Osteoblast (primary cell): ENCODE data around the gene CTSC. TPM values are rescaled to one million over a fixed set of nuclear protein-coding genes. Genes with fewer than 3 reads are reported as not detected.

Experiments used
- DNase-seq: peaks from one replicate; pipeline ENCODE4 v3.0.0; 2011; ENCODE audit warnings: low spot score, mixed read lengths; ENCODE audit not compliant: insufficient read length; ENCODE audit errors: missing footprints
- H2AFZ ChIP-seq: 2 replicates; pipeline ENCODE4 v1.6.0; 2011; ENCODE audit warnings: mild to moderate bottlenecking, low read length
- H3K27ac ChIP-seq: 2 replicates; pipeline ENCODE4 v1.5.1; 2011; ENCODE audit warnings: mild to moderate bottlenecking, low read depth, low read length, moderate library complexity
- H3K27me3 ChIP-seq: 2 replicates; pipeline ENCODE4 v1.6.0; 2012; ENCODE audit warnings: mild to moderate bottlenecking, control low read depth, inconsistent platforms, low read length, moderate library complexity; ENCODE audit not compliant: insufficient read depth
- H3K36me3 ChIP-seq: 2 replicates; pipeline ENCODE4 v1.5.1; 2011; ENCODE audit warnings: mild to moderate bottlenecking, low read length, control low read depth, moderate library complexity; ENCODE audit not compliant: insufficient read depth
- H3K4me1 ChIP-seq: 2 replicates; pipeline ENCODE4 v1.5.1; 2011; ENCODE audit warnings: mild to moderate bottlenecking, low read length, control low read depth, moderate library complexity; ENCODE audit not compliant: insufficient read depth
- H3K4me2 ChIP-seq: 2 replicates; pipeline ENCODE4 v1.6.0; 2011; ENCODE audit warnings: mild to moderate bottlenecking, low read length; ENCODE audit not compliant: insufficient read depth
- H3K4me3 ChIP-seq: fragments of 200-600 bp; sonication (generic); 3 replicates; pipeline ENCODE4 v1.5.1; 2012; ENCODE audit warnings: mild to moderate bottlenecking, low read length, inconsistent platforms; ENCODE audit not compliant: insufficient read depth
- H3K79me2 ChIP-seq: 2 replicates; pipeline ENCODE4 v1.6.0; 2012; ENCODE audit warnings: mild to moderate bottlenecking, low read length, control low read depth, inconsistent platforms; ENCODE audit not compliant: insufficient read depth
- H3K9me3 ChIP-seq: 2 replicates; pipeline ENCODE4 v1.5.1; 2011; ENCODE audit warnings: low read depth, low read length, control low read depth
- H4K20me1 ChIP-seq: 2 replicates; pipeline ENCODE4 v1.6.0; 2012; ENCODE audit warnings: mild to moderate bottlenecking, low read length, control low read depth; ENCODE audit not compliant: insufficient read depth
- total RNA-seq: library from RNA; depleted of rRNA; stranded (reverse); fragments of >200 nt; gene quantifications from 2 replicates; pipeline ENCODE4 v1.2.3, GENCODE V29; 2012
- TF ChIP-seq, protein P1 (sequence below): IDR thresholded peaks from 2 replicates; pipeline ENCODE4 v1.5.1; 2011; ENCODE audit warnings: mild to moderate bottlenecking, low read depth, low read length, moderate library complexity; ENCODE audit errors: extremely low read depth

CTSC gene
- total RNA-seq, 1 donor = 23.5 TPM

DNA sequence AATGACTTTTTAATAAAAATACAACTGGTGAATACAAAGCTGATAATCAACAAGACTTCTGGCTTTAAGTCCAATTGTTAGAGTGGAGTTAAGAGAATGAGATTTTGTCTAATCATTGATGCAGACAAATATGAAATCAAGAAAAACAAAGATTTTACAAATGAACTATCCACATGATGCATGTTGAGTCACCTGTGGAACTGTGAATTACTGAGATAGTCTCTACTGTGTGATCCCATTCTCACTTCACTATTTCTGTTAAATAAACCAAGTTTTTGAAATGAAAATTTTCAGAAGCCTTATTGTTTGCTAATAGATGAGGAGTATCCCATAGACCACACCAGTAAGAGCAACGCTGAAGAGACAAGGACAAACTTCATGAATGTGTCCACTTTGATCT lies 8.4 kb upstream of the CTSC start:
- no peak overlapping the region for H2AFZ ChIP-seq
- no peak overlapping the region for H3K4me2 ChIP-seq
- peak overlapping the region; percentile 21 for H3K27ac ChIP-seq
- no peaks in the 10 kb centered on the region for H3K27me3 ChIP-seq
- no peaks in the 10 kb centered on the region for H3K36me3 ChIP-seq
- H3K9me3 ChIP-seq = no peaks in the 10 kb centered on the region
- TF ChIP-seq, protein P1, sequence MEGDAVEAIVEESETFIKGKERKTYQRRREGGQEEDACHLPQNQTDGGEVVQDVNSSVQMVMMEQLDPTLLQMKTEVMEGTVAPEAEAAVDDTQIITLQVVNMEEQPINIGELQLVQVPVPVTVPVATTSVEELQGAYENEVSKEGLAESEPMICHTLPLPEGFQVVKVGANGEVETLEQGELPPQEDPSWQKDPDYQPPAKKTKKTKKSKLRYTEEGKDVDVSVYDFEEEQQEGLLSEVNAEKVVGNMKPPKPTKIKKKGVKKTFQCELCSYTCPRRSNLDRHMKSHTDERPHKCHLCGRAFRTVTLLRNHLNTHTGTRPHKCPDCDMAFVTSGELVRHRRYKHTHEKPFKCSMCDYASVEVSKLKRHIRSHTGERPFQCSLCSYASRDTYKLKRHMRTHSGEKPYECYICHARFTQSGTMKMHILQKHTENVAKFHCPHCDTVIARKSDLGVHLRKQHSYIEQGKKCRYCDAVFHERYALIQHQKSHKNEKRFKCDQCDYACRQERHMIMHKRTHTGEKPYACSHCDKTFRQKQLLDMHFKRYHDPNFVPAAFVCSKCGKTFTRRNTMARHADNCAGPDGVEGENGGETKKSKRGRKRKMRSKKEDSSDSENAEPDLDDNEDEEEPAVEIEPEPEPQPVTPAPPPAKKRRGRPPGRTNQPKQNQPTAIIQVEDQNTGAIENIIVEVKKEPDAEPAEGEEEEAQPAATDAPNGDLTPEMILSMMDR = no peak
- H3K4me1 ChIP-seq = peaks cover 11% of the 10 kb centered on the region
- DNase-seq = no peak
- no peak overlapping the region for H3K4me3 ChIP-seq
- no peaks in the 10 kb centered on the region for H3K79me2 ChIP-seq
- H4K20me1 ChIP-seq = no peaks in the 10 kb centered on the region

DNA sequence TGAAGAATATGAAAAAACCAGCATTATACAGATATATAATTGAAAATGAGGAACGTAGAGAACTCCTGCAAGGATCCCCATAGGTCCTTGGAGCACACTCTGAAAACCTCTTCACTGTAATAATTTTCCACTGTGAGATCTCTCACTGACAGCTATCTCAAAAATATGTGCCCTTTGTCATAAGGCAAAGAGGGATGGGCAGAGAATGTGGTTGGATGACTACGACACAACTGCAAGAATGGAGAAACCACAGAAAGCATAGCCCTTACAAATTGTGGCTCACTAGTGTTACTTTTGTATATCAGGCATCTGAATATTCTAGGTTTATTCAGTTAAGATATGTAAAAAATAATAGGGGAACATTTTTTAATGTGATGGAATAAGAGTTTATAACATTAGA lies 7.9 kb upstream of the CTSC start:
- Histone ChIP-seq H3K27ac (peak overlapping the region; percentile 21), H3K9me3 (no peaks in the 10 kb centered on the region), H2AFZ (no peak overlapping the region), H3K79me2 (no peaks in the 10 kb centered on the region), H3K4me2 (peak overlapping the region; percentile 38), H3K4me1 (peaks cover 16% of the 10 kb centered on the region), H4K20me1 (no peaks in the 10 kb centered on the region), H3K36me3 (no peaks in the 10 kb centered on the region), H3K27me3 (no peaks in the 10 kb centered on the region), H3K4me3 (no peak overlapping the region)
- TF ChIP-seq, protein P1 = no peak
- peak; percentile 69 for DNase-seq

DNA sequence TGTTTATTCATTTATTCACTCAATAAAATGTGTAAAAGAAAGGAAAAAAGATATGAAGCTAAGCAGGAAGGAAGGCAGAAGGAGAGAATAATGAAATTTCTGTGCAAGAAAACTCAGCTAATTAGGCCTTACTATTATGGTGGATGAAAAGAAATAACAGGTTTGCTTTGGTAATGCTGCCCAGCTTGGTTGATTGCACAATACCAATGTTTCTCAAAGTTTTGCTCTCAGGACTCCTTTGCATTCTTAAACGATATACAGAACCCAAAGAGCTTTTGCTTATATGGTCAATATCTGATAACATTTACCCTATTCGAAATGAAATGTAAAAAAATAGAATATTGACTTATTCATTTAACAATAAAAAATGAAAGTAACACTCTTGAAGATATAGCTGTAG lies 7.3 kb upstream of the CTSC start:
- Histone ChIP-seq H3K27me3 (no peaks in the 10 kb centered on the region), H3K36me3 (no peaks in the 10 kb centered on the region), H3K4me2 (no peak overlapping the region), H3K79me2 (no peaks in the 10 kb centered on the region), H4K20me1 (no peaks in the 10 kb centered on the region), H3K9me3 (no peaks in the 10 kb centered on the region), H3K27ac (no peak overlapping the region), H3K4me3 (no peak overlapping the region), H3K4me1 (peaks cover 21% of the 10 kb centered on the region), H2AFZ (no peak overlapping the region)
- DNase-seq = no peak
- TF ChIP-seq, protein P1 = no peak

DNA sequence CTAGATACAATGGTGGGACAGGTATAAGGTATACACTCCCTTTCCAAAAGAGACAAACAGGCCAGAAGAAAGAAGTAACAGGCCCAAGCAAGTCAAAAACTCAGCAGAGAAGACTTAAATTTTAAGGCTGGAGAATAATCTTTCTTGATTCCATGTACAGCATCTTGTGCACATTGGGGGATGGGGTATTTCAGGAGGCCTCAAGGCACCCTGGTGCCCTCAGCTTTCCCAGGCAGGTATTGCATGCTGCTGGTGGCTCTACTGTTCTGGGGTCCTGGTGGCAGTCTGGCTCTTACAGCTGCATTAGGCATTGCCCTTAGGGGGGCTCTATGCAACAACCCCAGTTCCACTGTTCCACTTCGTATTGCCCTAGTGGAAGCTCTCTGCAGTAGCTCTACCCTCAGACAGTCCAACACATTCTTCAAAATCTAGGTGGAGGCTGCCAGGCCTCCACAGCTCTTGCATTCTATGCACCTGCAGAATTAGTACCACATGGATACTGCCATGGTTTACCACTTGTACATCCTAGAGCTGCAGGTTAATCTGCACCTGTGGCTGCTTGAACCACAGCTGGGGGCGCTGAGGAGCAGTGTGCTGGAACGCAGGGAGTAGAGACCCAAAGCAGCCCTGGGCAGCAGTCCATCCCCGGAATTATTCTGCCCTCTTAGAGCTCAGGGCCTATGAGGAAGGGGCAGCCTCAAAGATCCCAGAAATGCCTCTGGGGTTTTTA lies 4.2 kb upstream of the CTSC start:
- no peak for DNase-seq
- Histone ChIP-seq H3K79me2 (peaks cover 5% of the 10 kb centered on the region), H3K27me3 (no peaks in the 10 kb centered on the region), H3K4me2 (no peak overlapping the region), H3K9me3 (no peaks in the 10 kb centered on the region), H2AFZ (no peak overlapping the region), H3K27ac (no peak overlapping the region), H3K4me1 (peaks cover 29% of the 10 kb centered on the region), H3K36me3 (no peaks in the 10 kb centered on the region), H4K20me1 (no peaks in the 10 kb centered on the region), H3K4me3 (no peak overlapping the region)
- TF ChIP-seq, protein P1 = no peak
